ENCODE measurements around the gene CPNE6.
A peak's percentile ranks its signal among the peaks of the same experiment; 100 is the strongest.
"Not testable (repeated sequence)": the region's sequence is repeated elsewhere in the genome, so short reads cannot be mapped to it uniquely, and the experiment has no call there.

CPNE6 gene

GRCh38 chr14:24088095-24088494 lies 16.7 kb downstream of the CPNE6 start:
- no peak for DNase-seq

- DNase-seq: no peak
Observed at GRCh38 chr14:24089890-24090289, 18.5 kb downstream of the CPNE6 start.

- no peak for DNase-seq
Observed at GRCh38 chr14:24092110-24092504, 20.7 kb downstream of the CPNE6 start.

GRCh38 chr14:24092505-24093206 lies 21.3 kb downstream of the CPNE6 start:
- no peak for DNase-seq

GRCh38 chr14:24093207-24093900 lies 22.0 kb downstream of the CPNE6 start:
- no peak for DNase-seq

GRCh38 chr14:24093901-24094840 lies 22.8 kb downstream of the CPNE6 start, which contains the start of gene PCK2:
Gene PCK2, plus strand, starts transcription at chr14:24094311. Its CDS starts 95 bp downstream, at chr14:24094406.
- peak; percentile 41 to 72 (median 60) for DNase-seq

GRCh38 chr14:24094841-24095270 lies 23.5 kb downstream of the CPNE6 start:
- DNase-seq: peak in 1 of 4 experiments; percentile 9

GRCh38 chr14:24095271-24096068 lies 24.1 kb downstream of the CPNE6 start:
- DNase-seq: no peak

- DNase-seq: no peak
Observed at GRCh38 chr14:24096545-24097181, 25.3 kb downstream of the CPNE6 start.

GRCh38 chr14:24098229-24098926 lies 27.0 kb downstream of the CPNE6 start:
- DNase-seq: no peak

- DNase-seq: no peak
Observed at GRCh38 chr14:24098927-24099813, 27.8 kb downstream of the CPNE6 start.

- DNase-seq: no peak
Observed at GRCh38 chr14:24100197-24100981, 29.0 kb downstream of the CPNE6 start.

GRCh38 chr14:24100982-24101494 lies 29.7 kb downstream of the CPNE6 start:
- no peak for DNase-seq

GRCh38 chr14:24102357-24103048 lies 31.1 kb downstream of the CPNE6 start:
- DNase-seq: no peak

GRCh38 chr14:24103451-24103850 lies 32.1 kb downstream of the CPNE6 start:
- no peak for DNase-seq

- DNase-seq: not testable (repeated sequence)
Observed at GRCh38 chr14:24105609-24106239, 34.4 kb downstream of the CPNE6 start.

GRCh38 chr14:24106672-24107271 lies 35.4 kb downstream of the CPNE6 start:
- no peak for DNase-seq
